Mesendoderm (in vitro differentiated cells): Measurements from ENCODE around the gene GINS1.
A peak's percentile ranks its signal among the peaks of the same experiment; 100 is the strongest.

Experiments
- DNase-seq: peaks from one replicate; pipeline ENCODE4 v3.0.0; 2013
- H2AK5ac ChIP-seq: 2 replicates; pipeline ENCODE4 v1.6.1; 2013; ENCODE audit warnings: low read length, inconsistent platforms
- H2BK120ac ChIP-seq: 2 replicates; pipeline ENCODE4 v1.6.1; 2013; ENCODE audit warnings: low read depth, mild to moderate bottlenecking, low read length, moderate library complexity, mixed read lengths
- H2BK15ac ChIP-seq: replicated peaks from 2 replicates; pipeline ENCODE4 v1.6.1; 2013; ENCODE audit warnings: low read depth, mild to moderate bottlenecking, moderate library complexity
- H2BK5ac ChIP-seq: 2 replicates; pipeline ENCODE4 v1.6.1; 2013; ENCODE audit warnings: low read length, inconsistent platforms
- H3K18ac ChIP-seq: 2 replicates; pipeline ENCODE4 v1.6.1; 2013; ENCODE audit warnings: mild to moderate bottlenecking, low read length, mixed read lengths
- H3K23ac ChIP-seq: one replicate; pipeline ENCODE4 v1.6.1; 2013; ENCODE audit warnings: low read length
- H3K27ac ChIP-seq: 2 replicates; pipeline ENCODE4 v1.5.1; 2013; ENCODE audit warnings: low read depth, mild to moderate bottlenecking, inconsistent platforms, low read length, moderate library complexity
- H3K27me3 ChIP-seq: 2 replicates; pipeline ENCODE4 v1.6.1; 2013; ENCODE audit warnings: low read length, control low read depth, mild to moderate bottlenecking, inconsistent platforms; ENCODE audit not compliant: insufficient read depth, poor library complexity
- H3K36me3 ChIP-seq: 2 replicates; pipeline ENCODE4 v1.6.1; 2013; ENCODE audit warnings: low read length, inconsistent platforms; ENCODE audit not compliant: control insufficient read depth, insufficient read depth
- H3K4ac ChIP-seq: one replicate; pipeline ENCODE4 v1.6.1; 2013; ENCODE audit warnings: low read depth, mild to moderate bottlenecking, low read length, moderate library complexity
- H3K4me1 ChIP-seq: 2 replicates; pipeline ENCODE4 v1.6.1; 2013; ENCODE audit warnings: low read depth, low read length, inconsistent platforms; ENCODE audit not compliant: control insufficient read depth
- H3K4me2 ChIP-seq: 2 replicates; pipeline ENCODE4 v1.6.1; 2013; ENCODE audit warnings: low read length
- H3K4me3 ChIP-seq: 2 replicates; pipeline ENCODE4 v1.5.1; 2013; ENCODE audit warnings: mild to moderate bottlenecking, low read length
- H3K56ac ChIP-seq: one replicate; pipeline ENCODE4 v1.6.1; 2013; ENCODE audit warnings: low read length
- H3K79me1 ChIP-seq: 2 replicates; pipeline ENCODE4 v1.6.1; 2013; ENCODE audit warnings: low read length, inconsistent platforms
- H3K79me2 ChIP-seq: 2 replicates; pipeline ENCODE4 v1.6.1; 2013; ENCODE audit warnings: mild to moderate bottlenecking, low read length; ENCODE audit not compliant: control insufficient read depth, insufficient read depth
- H3K9ac ChIP-seq: 2 replicates; pipeline ENCODE4 v1.6.1; 2013; ENCODE audit warnings: low read length, inconsistent platforms
- H4K5ac ChIP-seq: one replicate; pipeline ENCODE4 v1.6.1; 2013; ENCODE audit warnings: low read length
- H4K8ac ChIP-seq: one replicate; pipeline ENCODE4 v1.6.1; 2013; ENCODE audit warnings: low read depth, mild to moderate bottlenecking, control low read depth, low read length, moderate library complexity
- WGBS: extraction: QIAGEN DNeasy Blood & Tissue Kit; methylation state at CpG from one replicate; pipeline ENCODE4 v1.1.7; 2013; ENCODE audit warnings: low lambda C conversion rate, missing lambda C conversion rate; ENCODE audit not compliant: insufficient coverage; ENCODE audit errors: extremely low coverage; 5-methylcytosine and 5-hydroxymethylcytosine counted together

The GINS1 gene

GRCh38 chr20:25382704-25383370 lies 24.6 kb upstream of the GINS1 start:
- H3K27ac ChIP-seq = no peak overlapping the region
- no peak overlapping the region for H3K23ac ChIP-seq
- H2BK120ac ChIP-seq = no peak overlapping the region
- H2BK5ac ChIP-seq = no peak overlapping the region
- H3K79me2 ChIP-seq = peaks cover 43% of the 10 kb centered on the region
- H3K4me3 ChIP-seq = no peak overlapping the region
- no CpG with 5 or more reads among the region's 5 CpGs for WGBS
- no peak overlapping the region for H2BK15ac ChIP-seq
- no peaks in the 10 kb centered on the region for H3K4me1 ChIP-seq
- no peak overlapping the region for H4K8ac ChIP-seq
- no peak overlapping the region for H3K4me2 ChIP-seq
- H3K27me3 ChIP-seq = no peaks in the 10 kb centered on the region
- H3K56ac ChIP-seq = no peak overlapping the region
- no peak overlapping the region for H2AK5ac ChIP-seq
- H4K5ac ChIP-seq = no peak overlapping the region
- no peak for DNase-seq
- no peak overlapping the region for H3K9ac ChIP-seq
- H3K79me1 ChIP-seq = peaks cover 25% of the 10 kb centered on the region
- no peak overlapping the region for H3K4ac ChIP-seq
- H3K18ac ChIP-seq = no peak overlapping the region
- H3K36me3 ChIP-seq = peaks cover 2% of the 10 kb centered on the region

DNA sequence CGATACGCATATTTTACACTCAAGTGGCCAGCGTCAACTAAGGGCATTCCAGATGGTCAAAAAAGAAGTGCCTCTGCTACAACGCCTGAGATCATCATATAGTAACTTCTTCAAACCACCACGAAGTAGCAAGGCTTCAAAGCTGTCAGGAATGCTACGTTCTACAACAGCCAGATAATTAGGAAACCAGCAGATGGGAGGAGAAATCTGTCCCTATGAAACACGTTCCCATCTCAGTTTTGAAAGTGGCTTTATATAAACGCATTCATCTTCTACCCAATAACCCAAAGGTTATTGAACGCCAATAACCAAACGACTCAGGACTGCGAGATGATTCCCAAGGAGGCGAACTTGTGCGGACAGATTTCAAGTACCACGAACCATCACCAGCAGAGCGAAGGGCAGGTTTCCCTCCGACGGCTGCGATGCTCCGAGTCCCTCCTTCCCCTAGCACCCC lies 18.0 kb upstream of the GINS1 start:
- Histone ChIP-seq H2AK5ac (no peak overlapping the region), H3K4me2 (peak overlapping the region; percentile 97), H2BK120ac (no peak overlapping the region), H3K27me3 (no peaks in the 10 kb centered on the region), H3K9ac (peak overlapping the region; percentile 89), H3K79me2 (peaks cover 26% of the 10 kb centered on the region), H4K8ac (no peak overlapping the region), H3K4me1 (peaks cover 7% of the 10 kb centered on the region), H3K79me1 (peaks cover 8% of the 10 kb centered on the region), H4K5ac (no peak overlapping the region), H3K4ac (no peak overlapping the region), H3K18ac (peak overlapping the region; percentile 9), H3K27ac (no peak overlapping the region), H3K4me3 (peak overlapping the region; percentile 80), H3K36me3 (no peaks in the 10 kb centered on the region), H2BK5ac (no peak overlapping the region), H3K23ac (peak overlapping the region; percentile 89), H2BK15ac (no peak overlapping the region), H3K56ac (peak overlapping the region; percentile 98)
- WGBS = no CpG with 5 or more reads among the region's 19 CpGs
- peak; percentile 46 for DNase-seq

DNA sequence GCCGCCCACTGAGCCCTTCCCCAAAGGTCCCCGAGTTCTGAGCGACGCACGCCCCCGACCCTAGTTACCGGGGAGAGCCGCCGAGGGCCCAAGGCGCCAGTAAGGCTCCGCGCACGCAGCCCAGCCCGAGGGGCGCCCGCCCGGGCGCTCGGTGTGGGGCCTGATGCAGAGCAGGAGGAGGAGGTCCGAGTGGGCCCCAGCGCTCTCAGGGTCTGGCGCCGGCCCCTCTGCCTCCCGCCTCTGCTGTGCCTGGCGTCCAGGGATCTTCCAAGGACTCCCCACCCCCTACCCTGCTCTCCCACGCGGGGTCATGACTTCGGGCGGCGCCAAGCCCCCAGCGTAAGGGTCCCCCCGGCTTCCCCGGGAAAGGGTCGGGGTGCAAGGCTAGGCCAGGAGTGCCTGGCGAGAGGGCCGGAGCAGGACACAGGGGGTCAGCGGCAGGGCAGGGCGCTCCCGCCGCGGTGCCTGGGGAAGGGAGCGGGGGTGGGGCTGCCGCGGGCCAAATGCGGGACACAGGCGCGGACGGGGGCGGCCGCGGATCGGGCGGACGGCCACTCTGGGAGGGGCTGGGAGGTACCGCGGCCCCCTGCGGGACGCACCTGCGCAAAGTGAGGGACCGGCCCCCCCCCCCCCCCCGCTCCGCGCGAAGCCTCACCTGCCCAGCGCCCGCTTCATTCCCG lies 17.5 kb upstream of the GINS1 start:
- Histone ChIP-seq H3K27ac (peak overlapping the region; percentile 91), H3K4me3 (peak overlapping the region; percentile 80), H2BK120ac (no peak overlapping the region), H2BK15ac (no peak overlapping the region), H3K4me2 (peak overlapping the region; percentile 97), H3K79me1 (peaks cover 8% of the 10 kb centered on the region), H3K56ac (peak overlapping the region; percentile 98), H4K8ac (no peak overlapping the region), H3K79me2 (peaks cover 23% of the 10 kb centered on the region), H3K36me3 (no peaks in the 10 kb centered on the region), H2BK5ac (peak overlapping the region; percentile 59), H3K18ac (peak overlapping the region; percentile 9), H2AK5ac (no peak overlapping the region), H3K9ac (peak overlapping the region; percentile 89), H4K5ac (no peak overlapping the region), H3K4me1 (peaks cover 7% of the 10 kb centered on the region), H3K27me3 (no peaks in the 10 kb centered on the region), H3K23ac (no peak overlapping the region), H3K4ac (peak overlapping the region; percentile 46)
- DNase-seq = peak; percentile 48
- WGBS = no CpG with 5 or more reads among the region's 67 CpGs

DNA sequence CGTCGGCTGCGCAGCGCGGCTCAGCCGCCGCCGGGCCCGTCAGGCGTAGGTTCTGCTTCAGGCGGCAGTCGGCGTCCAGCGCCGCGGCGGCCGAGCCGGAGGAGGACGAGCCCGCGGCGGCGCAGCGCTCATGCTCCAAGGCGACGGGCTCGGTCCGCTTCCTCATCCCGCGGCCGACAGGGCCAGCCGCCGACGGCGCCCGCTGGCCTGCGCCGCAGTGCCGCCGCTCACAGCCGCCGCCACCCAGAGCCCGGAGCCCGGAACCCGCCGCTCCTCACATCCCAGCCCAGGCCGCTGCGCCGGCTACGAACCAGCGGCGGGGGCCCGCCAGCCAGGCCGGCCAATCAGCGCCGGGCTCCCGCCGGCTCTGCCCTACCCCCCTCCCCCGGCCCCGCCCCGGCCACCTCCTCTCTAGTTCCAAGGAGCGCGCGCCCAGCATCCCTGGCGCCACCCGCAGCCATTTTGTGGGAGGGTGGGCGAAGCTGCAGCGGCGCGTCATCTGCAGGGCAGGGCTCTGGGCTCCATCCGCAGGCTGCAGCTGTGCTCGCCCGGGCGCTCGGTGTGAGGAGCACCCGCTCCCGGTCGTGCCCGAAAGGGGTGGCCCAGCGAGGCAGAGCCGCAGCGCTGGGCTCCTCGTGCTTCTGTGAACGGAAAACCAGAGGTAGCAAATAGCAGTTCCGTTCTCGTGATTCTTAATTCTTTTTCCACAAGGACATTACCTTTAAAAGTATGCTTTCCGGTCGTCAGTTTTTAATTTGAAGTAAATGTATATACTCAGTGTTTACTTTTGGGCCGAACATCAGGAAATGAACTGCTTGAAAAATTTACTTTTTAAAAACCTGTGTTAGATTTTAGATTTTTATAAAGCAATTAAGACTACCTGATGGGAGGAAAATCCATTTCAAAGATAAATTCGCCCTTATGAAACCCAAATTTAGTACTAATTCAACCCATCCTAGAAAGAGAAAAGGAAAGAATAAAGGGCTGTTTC lies 16.6 kb upstream of the GINS1 start, which contains the start of gene ABHD12:
TSS of gene ABHD12 (minus strand) at position 298 of the 991 bp plus-strand sequence. CDS start at position 166, 132 bp downstream.
- peak within 1 kb of the TSS; percentile 92 for H3K9ac ChIP-seq
- H3K36me3 ChIP-seq = no peaks in the 10 kb centered on the region
- peak; percentile 98 for DNase-seq
- H3K56ac ChIP-seq = peak within 1 kb of the TSS; percentile 98
- H3K27ac ChIP-seq = peak within 1 kb of the TSS; percentile 91
- H4K8ac ChIP-seq = peak within 1 kb of the TSS; percentile 77
- H3K79me1 ChIP-seq = peaks cover 8% of the 10 kb centered on the region
- H3K4me3 ChIP-seq = peak within 1 kb of the TSS; percentile 80
- no CpG with 5 or more reads among the region's 91 CpGs for WGBS
- H3K27me3 ChIP-seq = no peaks in the 10 kb centered on the region
- peak within 1 kb of the TSS; percentile 9 for H3K18ac ChIP-seq
- peaks cover 7% of the 10 kb centered on the region for H3K4me1 ChIP-seq
- no peak within 1 kb of the TSS for H3K23ac ChIP-seq
- H3K79me2 ChIP-seq = peaks cover 21% of the 10 kb centered on the region
- H3K4me2 ChIP-seq = peak within 1 kb of the TSS; percentile 97
- H2AK5ac ChIP-seq = no peak within 1 kb of the TSS
- H3K4ac ChIP-seq = peak within 1 kb of the TSS; percentile 46
- H4K5ac ChIP-seq = no peak within 1 kb of the TSS
- H2BK15ac ChIP-seq = no peak within 1 kb of the TSS
- H2BK120ac ChIP-seq = no peak within 1 kb of the TSS
- H2BK5ac ChIP-seq = peak within 1 kb of the TSS; percentile 59

DNA sequence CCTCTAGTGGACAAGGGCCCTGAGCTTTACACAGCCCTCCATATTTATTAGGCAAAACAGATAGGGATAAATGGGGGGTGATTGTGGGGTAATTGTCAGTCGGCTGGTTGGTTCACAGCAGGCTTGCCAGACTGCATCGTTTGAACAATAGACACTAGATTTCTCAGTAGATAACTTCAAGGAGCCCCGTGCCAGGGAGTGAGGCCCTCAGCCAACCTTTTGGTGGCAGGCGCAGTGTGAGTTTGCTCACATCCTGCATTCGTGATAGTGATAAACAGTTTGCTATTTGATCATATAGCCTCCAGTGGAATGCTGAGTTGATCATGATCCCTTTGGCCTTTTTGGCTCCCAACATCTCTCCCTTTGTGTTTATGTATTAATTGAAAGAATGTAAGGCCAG lies 13.2 kb upstream of the GINS1 start:
- Histone ChIP-seq H2BK15ac (no peak overlapping the region), H4K8ac (no peak overlapping the region), H2AK5ac (no peak overlapping the region), H2BK120ac (no peak overlapping the region), H3K23ac (no peak overlapping the region), H4K5ac (no peak overlapping the region), H3K79me2 (peaks cover 8% of the 10 kb centered on the region), H3K9ac (no peak overlapping the region), H3K79me1 (peaks cover 3% of the 10 kb centered on the region), H3K4me3 (no peak overlapping the region), H3K4ac (no peak overlapping the region), H2BK5ac (no peak overlapping the region), H3K27me3 (no peaks in the 10 kb centered on the region), H3K56ac (no peak overlapping the region), H3K36me3 (no peaks in the 10 kb centered on the region), H3K4me2 (no peak overlapping the region), H3K27ac (no peak overlapping the region), H3K4me1 (peaks cover 6% of the 10 kb centered on the region), H3K18ac (no peak overlapping the region)
- DNase-seq = peak; percentile 70
- WGBS = no CpG with 5 or more reads among the region's 5 CpGs
